Kidney epithelial cell (primary cell): ENCODE data around the gene SLC16A9. TPM values are rescaled to one million over a fixed set of nuclear protein-coding genes. Genes with fewer than 3 reads are reported as not detected.
"Not testable (repeated sequence)": the region's sequence is repeated elsewhere in the genome, so short reads cannot be mapped to it uniquely, and the experiment has no call there.

Source experiments
- DNase-seq: peaks from one replicate; pipeline ENCODE4 v3.0.0-alpha.2; 2010; ENCODE audit warnings: low read depth
- H3K27me3 ChIP-seq: 2 replicates; pipeline ENCODE4 v1.6.0; 2011; ENCODE audit warnings: low read length; ENCODE audit not compliant: control insufficient read depth, insufficient read depth
- H3K36me3 ChIP-seq: 2 replicates; pipeline ENCODE4 v1.5.1; 2011; ENCODE audit warnings: low read length; ENCODE audit not compliant: control insufficient read depth, insufficient read depth
- H3K4me3 ChIP-seq: 2 replicates; pipeline ENCODE4 v1.5.1; 2011; ENCODE audit warnings: low read depth, mild to moderate bottlenecking, control low read depth, low read length
- CTCF ChIP-seq: IDR thresholded peaks from 2 replicates; pipeline ENCODE4 v1.5.1; 2011; ENCODE audit warnings: mild to moderate bottlenecking, moderate library complexity, low read length, control low read depth, inconsistent platforms; ENCODE audit not compliant: insufficient read depth, poor library complexity, severe bottlenecking
- total RNA-seq: library from RNA; depleted of rRNA; stranded (reverse); fragments of >200 nt; gene quantifications from 2 replicates; pipeline ENCODE4 v1.2.3, GENCODE V29; 2015

SLC16A9 gene
- total RNA-seq, 1 donor from 2014 or later = 10.4 TPM

DNA sequence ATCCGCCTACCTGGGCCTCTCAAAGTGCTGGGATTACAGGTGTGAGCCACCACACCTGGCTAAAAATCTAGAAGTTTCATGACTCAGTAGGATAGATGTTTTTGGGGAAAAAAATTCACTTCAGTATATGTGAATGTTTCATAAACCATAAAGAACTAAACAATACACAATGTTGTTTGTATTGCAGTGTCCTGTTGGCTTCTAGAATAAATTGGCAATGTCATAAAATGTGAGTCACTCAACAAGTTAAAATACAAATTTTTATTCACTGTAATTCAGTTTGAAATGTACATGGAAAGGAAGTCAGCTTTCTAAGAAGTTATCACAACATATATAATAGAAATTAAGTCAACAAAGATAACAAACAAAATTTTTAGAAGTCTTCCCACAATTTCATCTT lies 27.1 kb upstream of the SLC16A9 start:
- Histone ChIP-seq H3K4me3 (no peak overlapping the region), H3K27me3 (no peaks in the 10 kb centered on the region), H3K36me3 (no peaks in the 10 kb centered on the region)
- DNase-seq = no peak
- no peak for TF ChIP-seq CTCF

GRCh38 chr10:59735296-59735695 lies 25.6 kb upstream of the SLC16A9 start:
- no peak overlapping the region for H3K4me3 ChIP-seq
- H3K27me3 ChIP-seq = no peaks in the 10 kb centered on the region
- DNase-seq = no peak
- H3K36me3 ChIP-seq = no peaks in the 10 kb centered on the region
- no peak for TF ChIP-seq CTCF

GRCh38 chr10:59734014-59734462 lies 24.4 kb upstream of the SLC16A9 start:
- no peak for TF ChIP-seq CTCF
- Histone ChIP-seq H3K36me3 (no peaks in the 10 kb centered on the region), H3K4me3 (no peak overlapping the region), H3K27me3 (no peaks in the 10 kb centered on the region)
- DNase-seq = no peak

- not testable (repeated sequence) for DNase-seq, H3K36me3 ChIP-seq, H3K4me3 ChIP-seq, H3K27me3 ChIP-seq
Observed at GRCh38 chr10:59733321-59734013, 23.8 kb upstream of the SLC16A9 start.

DNA sequence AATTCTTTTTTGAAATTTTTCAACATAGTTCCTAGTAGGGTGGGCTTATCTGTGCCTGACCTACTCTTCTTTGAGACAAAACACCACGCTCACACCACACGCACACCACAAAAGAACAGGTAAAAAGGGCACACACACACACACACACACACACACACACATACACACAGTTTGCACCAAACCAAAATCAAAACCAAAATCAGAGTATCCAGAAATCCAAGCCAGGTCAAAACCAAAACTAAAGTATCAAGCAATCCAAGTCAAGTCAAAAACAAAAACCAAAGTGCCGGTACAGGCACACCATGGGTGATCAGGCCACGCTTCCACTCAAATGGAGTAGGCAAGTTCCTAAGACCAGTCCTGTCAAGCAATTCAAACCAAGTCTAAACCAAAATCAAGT lies 23.2 kb upstream of the SLC16A9 start:
- not testable (repeated sequence) for DNase-seq, H3K4me3 ChIP-seq, H3K36me3 ChIP-seq, H3K27me3 ChIP-seq

- H3K36me3 ChIP-seq = not testable (repeated sequence)
Observed at GRCh38 chr10:59729167-59729566, 19.5 kb upstream of the SLC16A9 start.

GRCh38 chr10:59724098-59724938 lies 14.7 kb upstream of the SLC16A9 start:
- no peak for DNase-seq
- no peaks in the 10 kb centered on the region for H3K36me3 ChIP-seq
- H3K27me3 ChIP-seq = no peaks in the 10 kb centered on the region
- H3K4me3 ChIP-seq = no peak overlapping the region
- no peak for TF ChIP-seq CTCF

More at GRCh38 chr10:59729167-59729566, 19.5 kb upstream of the SLC16A9 start:
- H3K4me3 ChIP-seq, DNase-seq, H3K27me3 ChIP-seq: not testable (repeated sequence)
